CD4-positive, alpha-beta T cell (primary cell): Measurements from ENCODE around the gene CFAP299. TPM values are rescaled to one million over a fixed set of nuclear protein-coding genes. Genes with fewer than 3 reads are reported as not detected.

Source experiments
- ATAC-seq: fragments of 200-7000 bp; cut with Tn5 transposase; one replicate; pipeline ENCODE4 v1.10.0; 2022; ENCODE audit warnings: mild to moderate bottlenecking; ENCODE audit not compliant: poor library complexity
- CTCF ChIA-PET: fragments of 350-600 bp; sonication (Branson Sonifier 250); formaldehyde crosslinking; loops from one replicate; lab custom pipeline; 2021; ENCODE audit warnings: antibody characterized with exemption, inconsistent platforms; lab: Charles Lee
- POLR2A ChIA-PET: fragments of 350-600 bp; sonication (Branson Sonifier 250); formaldehyde crosslinking; loops from one replicate; lab custom pipeline; 2021; ENCODE audit warnings: antibody characterized with exemption, inconsistent platforms; lab: Charles Lee
- DNase-seq, 14 experiments: peaks; one replicate each; pipeline ENCODE4 v3.0.0-alpha.2; 2013 to 2020; ENCODE audit warnings: mixed read lengths in 2 of 14
- H3K27ac ChIP-seq, 2 donors: one replicate each; pipeline versions ENCODE4 v1.5.1 to v1.7.0; 2013; ENCODE audit warnings: low read length in 2 of 2, low read depth in 1 of 2, mild to moderate bottlenecking in 1 of 2
- H3K27me3 ChIP-seq, 2 experiments: 1 replicate in 1 of 2; 2 replicates in 1 of 2; pipeline versions ENCODE4 v1.6.1 to v1.7.0; 2013; ENCODE audit warnings: low read length in 2 of 2, control low read depth in 1 of 2, mild to moderate bottlenecking in 1 of 2, moderate library complexity in 1 of 2; ENCODE audit not compliant: insufficient read depth in 2 of 2, control insufficient read depth in 1 of 2
- H3K36me3 ChIP-seq: one replicate; pipeline ENCODE4 v1.6.1; 2013; ENCODE audit warnings: low read length, control low read depth; ENCODE audit not compliant: insufficient read depth
- H3K4me1 ChIP-seq: one replicate; pipeline ENCODE4 v1.6.1; 2013; ENCODE audit warnings: low read length, control low read depth; ENCODE audit not compliant: insufficient read depth
- H3K4me3 ChIP-seq: one replicate; pipeline ENCODE4 v1.5.1; 2013; ENCODE audit warnings: mild to moderate bottlenecking, low read length, moderate library complexity
- H3K9me3 ChIP-seq, 2 experiments: 1 replicate in 1 of 2; 2 replicates in 1 of 2; pipeline versions ENCODE4 v1.6.1 to v1.7.0; 2013; ENCODE audit warnings: low read length in 2 of 2, mild to moderate bottlenecking in 2 of 2, control low read depth in 1 of 2, moderate library complexity in 1 of 2; ENCODE audit not compliant: control insufficient read depth in 1 of 2, insufficient read depth in 1 of 2
- H3K27ac Mint-ChIP-seq: one replicate; pipeline ENCODE4 v1.8.0; 2020; ENCODE audit warnings: mixed read lengths
- H3K27me3 Mint-ChIP-seq: one replicate; pipeline ENCODE4 v1.8.0; 2021; ENCODE audit warnings: mixed read lengths
- H3K36me3 Mint-ChIP-seq: one replicate; pipeline ENCODE4 v1.8.0; 2021; ENCODE audit warnings: low read depth, mixed read lengths
- H3K4me1 Mint-ChIP-seq: one replicate; pipeline ENCODE4 v1.8.0; 2021; ENCODE audit warnings: low read depth, mixed read lengths
- H3K4me3 Mint-ChIP-seq: one replicate; pipeline ENCODE4 v1.8.0; 2020; ENCODE audit warnings: mild to moderate bottlenecking, mixed read lengths
- H3K9me3 Mint-ChIP-seq: one replicate; pipeline ENCODE4 v1.8.0; 2020; ENCODE audit warnings: mixed read lengths
- intact Hi-C, 2 experiments: fragments of 100-400 bp; cut with DNase I in 1 of 2; cut with micrococcal nuclease in 1 of 2; formaldehyde crosslinking; loops; one replicate each; pipeline versions ENCODE4 v1.15.1 to v1.9.0; 2023 to 2025; cut with DNase I, micrococcal nuclease
- total RNA-seq, 174 experiments: library from RNA in 2 of 174; stranded (reverse) in 2 of 174; gene quantifications; one replicate each; pipeline ENCODE4 v1.2.3 and lab custom pipeline; 2021 to 2026
- TF ChIP-seq, protein P1 (sequence below): fragments of 200-600 bp; IDR thresholded peaks from one replicate; pipeline ENCODE4 v1.8.0; 2022; ENCODE audit warnings: antibody characterized with exemption, mild to moderate bottlenecking

Gene CFAP299
- total RNA-seq, 2 experiments from 2014 or later, result not detected

DNA sequence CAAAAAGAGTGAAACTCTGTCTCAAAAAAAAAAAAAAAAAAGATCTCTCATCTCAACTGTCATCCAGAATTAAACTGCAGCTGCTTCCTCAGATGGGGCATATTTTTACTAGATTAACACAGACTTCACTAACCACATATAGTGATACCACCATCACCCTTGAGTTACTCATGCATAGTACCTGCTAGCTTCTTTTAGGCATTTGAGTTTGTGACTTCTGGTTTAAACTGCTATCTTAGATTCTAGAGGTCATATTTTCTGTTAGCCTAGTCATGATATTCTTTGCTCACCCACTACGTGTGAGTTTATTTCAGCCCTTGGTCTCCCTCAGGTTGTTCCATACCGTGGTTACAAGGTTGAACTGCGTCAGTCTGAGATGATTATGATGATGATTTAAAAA lies 540.1 kb downstream of the CFAP299 start:
- H3K9me3 Mint-ChIP-seq, result no peaks in the 10 kb centered on the region
- H3K27ac Mint-ChIP-seq, result no peak overlapping the region
- no peaks in the 10 kb centered on the region for H3K4me1 Mint-ChIP-seq
- no peak for DNase-seq
- no peak for ATAC-seq
- no peaks in the 10 kb centered on the region for H3K9me3 ChIP-seq
- H3K27me3 ChIP-seq, result no peaks in the 10 kb centered on the region
- H3K36me3 ChIP-seq, result no peaks in the 10 kb centered on the region
- no peaks in the 10 kb centered on the region for H3K36me3 Mint-ChIP-seq
- no peaks in the 10 kb centered on the region for H3K27me3 Mint-ChIP-seq
- ChIA-PET CTCF (no interaction called here), POLR2A (no interaction called here)
- H3K4me1 ChIP-seq, result no peaks in the 10 kb centered on the region
- no peak overlapping the region for H3K4me3 Mint-ChIP-seq
- H3K4me3 ChIP-seq, result no peak overlapping the region
- intact Hi-C loops, result no loop called here
- TF ChIP-seq, protein P1, sequence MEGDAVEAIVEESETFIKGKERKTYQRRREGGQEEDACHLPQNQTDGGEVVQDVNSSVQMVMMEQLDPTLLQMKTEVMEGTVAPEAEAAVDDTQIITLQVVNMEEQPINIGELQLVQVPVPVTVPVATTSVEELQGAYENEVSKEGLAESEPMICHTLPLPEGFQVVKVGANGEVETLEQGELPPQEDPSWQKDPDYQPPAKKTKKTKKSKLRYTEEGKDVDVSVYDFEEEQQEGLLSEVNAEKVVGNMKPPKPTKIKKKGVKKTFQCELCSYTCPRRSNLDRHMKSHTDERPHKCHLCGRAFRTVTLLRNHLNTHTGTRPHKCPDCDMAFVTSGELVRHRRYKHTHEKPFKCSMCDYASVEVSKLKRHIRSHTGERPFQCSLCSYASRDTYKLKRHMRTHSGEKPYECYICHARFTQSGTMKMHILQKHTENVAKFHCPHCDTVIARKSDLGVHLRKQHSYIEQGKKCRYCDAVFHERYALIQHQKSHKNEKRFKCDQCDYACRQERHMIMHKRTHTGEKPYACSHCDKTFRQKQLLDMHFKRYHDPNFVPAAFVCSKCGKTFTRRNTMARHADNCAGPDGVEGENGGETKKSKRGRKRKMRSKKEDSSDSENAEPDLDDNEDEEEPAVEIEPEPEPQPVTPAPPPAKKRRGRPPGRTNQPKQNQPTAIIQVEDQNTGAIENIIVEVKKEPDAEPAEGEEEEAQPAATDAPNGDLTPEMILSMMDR, result no peak
- H3K27ac ChIP-seq, result no peak overlapping the region

- H3K4me1 ChIP-seq, result no peaks in the 10 kb centered on the region
- CTCF ChIA-PET, result no interaction called here
- ATAC-seq, result no peak
- TF ChIP-seq, protein P1, result no peak
- Mint-ChIP-seq H3K4me3 (no peak overlapping the region), H3K4me1 (no peaks in the 10 kb centered on the region), H3K9me3 (peaks cover under 1% of the 10 kb centered on the region), H3K36me3 (no peaks in the 10 kb centered on the region), H3K27me3 (no peaks in the 10 kb centered on the region), H3K27ac (no peak overlapping the region)
- H3K4me3 ChIP-seq, result no peak overlapping the region
- DNase-seq, result no peak
- POLR2A ChIA-PET, result no interaction called here
- H3K36me3 ChIP-seq, result no peaks in the 10 kb centered on the region
- no peak overlapping the region for H3K27ac ChIP-seq
- no peaks in the 10 kb centered on the region for H3K9me3 ChIP-seq
- intact Hi-C loops, result no loop called here
- no peaks in the 10 kb centered on the region for H3K27me3 ChIP-seq
These were observed 541.3 kb downstream of the CFAP299 start for GRCh38 chr4:80876810-80877209.

- Histone ChIP-seq H3K27me3 (no peaks in the 10 kb centered on the region), H3K4me1 (no peaks in the 10 kb centered on the region), H3K27ac (no peak overlapping the region), H3K36me3 (no peaks in the 10 kb centered on the region), H3K9me3 (peaks cover 0 to 3% of the 10 kb centered on the region in 2 experiments), H3K4me3 (no peak overlapping the region)
- no peak for DNase-seq
- Mint-ChIP-seq H3K27ac (no peak overlapping the region), H3K9me3 (peaks cover 3% of the 10 kb centered on the region), H3K4me3 (no peak overlapping the region), H3K36me3 (no peaks in the 10 kb centered on the region), H3K4me1 (no peaks in the 10 kb centered on the region), H3K27me3 (no peaks in the 10 kb centered on the region)
- POLR2A ChIA-PET, result no interaction called here
- TF ChIP-seq, protein P1, result no peak
- CTCF ChIA-PET, result no interaction called here
- intact Hi-C loops, result no loop called here
- ATAC-seq, result no peak
These were observed 542.7 kb downstream of the CFAP299 start for GRCh38 chr4:80878218-80878617.
